Stimulated activated CD4-positive, alpha-beta T cell treated with anti-CD3 and anti-CD28 coated beads, Interleukin-1b, Interleukin-23, amount 100 ng/mL, for 4 hours (primary cell): ENCODE measurements around the gene ARID1B.

Experiments
- DNase-seq, 2 donors: peaks; one replicate each; pipeline ENCODE4 v3.0.0-alpha.2; 2020; ENCODE audit warnings: low read depth in 2 of 2

Gene ARID1B

GRCh38 chr6:157240960-157241311, 463.8 kb downstream of the ARID1B start:
- DNase-seq = no peak

DNA sequence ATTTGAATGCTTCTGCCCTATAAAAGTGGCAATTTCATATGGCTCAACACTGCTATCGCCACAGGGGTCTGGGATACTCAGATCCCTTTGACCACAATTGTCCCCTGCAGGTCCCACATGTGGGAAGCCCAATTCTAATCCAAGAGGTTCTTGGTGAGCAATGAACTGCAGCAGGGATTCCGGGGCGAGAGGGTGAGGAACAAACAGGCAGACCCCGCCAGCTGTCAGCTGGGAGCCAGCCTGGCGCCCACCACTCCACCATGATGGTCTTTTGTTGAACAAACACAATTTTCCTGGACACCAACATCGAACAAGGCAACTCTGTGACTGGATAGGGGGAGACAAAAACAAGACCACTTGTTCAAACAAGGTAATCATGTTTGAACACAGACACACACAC, 465.6 kb downstream of the ARID1B start:
- no peak for DNase-seq

- DNase-seq = no peak
Measured at GRCh38 chr6:157244175-157244574, 467.0 kb downstream of the ARID1B start.

DNA sequence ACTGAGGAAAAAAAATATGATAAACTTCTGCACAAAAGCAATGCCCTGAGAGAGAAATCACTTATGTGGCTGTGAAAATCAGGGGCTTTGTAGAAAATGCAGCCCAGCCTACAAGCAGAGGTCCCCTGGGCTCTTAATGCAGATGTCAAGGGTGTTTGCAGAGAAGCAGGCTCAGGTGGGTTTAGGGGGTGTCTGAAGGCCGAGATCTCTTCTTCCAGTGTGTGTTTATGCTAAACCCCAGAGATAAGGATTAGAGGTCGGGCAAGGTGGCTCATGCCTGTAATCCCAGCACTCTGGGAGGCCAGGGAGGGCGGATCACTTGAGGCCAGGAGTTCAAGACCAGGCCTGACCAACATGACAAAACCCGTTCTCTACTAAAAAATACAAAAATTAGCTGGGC, 467.6 kb downstream of the ARID1B start:
- DNase-seq = no peak

DNA sequence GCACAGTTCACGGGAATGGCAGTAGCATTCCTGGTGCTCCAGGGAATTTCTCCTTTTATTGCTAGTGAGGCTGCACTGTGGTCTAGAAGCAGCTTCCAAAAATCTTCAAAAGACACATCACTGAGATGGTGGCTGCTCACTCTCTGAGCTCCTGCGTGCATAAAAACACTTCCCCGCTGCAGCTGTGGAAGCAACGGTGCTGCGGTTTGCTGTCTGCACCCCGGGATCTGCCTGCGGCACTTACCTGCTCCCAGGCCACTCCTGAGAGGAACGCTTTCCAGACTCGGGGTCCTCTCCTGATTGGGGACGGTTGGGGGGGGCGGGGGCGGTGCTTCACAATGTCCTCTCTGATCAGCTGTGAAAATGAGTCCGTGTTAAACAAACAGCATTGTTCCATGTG, 468.3 kb downstream of the ARID1B start:
- no peak for DNase-seq

DNA sequence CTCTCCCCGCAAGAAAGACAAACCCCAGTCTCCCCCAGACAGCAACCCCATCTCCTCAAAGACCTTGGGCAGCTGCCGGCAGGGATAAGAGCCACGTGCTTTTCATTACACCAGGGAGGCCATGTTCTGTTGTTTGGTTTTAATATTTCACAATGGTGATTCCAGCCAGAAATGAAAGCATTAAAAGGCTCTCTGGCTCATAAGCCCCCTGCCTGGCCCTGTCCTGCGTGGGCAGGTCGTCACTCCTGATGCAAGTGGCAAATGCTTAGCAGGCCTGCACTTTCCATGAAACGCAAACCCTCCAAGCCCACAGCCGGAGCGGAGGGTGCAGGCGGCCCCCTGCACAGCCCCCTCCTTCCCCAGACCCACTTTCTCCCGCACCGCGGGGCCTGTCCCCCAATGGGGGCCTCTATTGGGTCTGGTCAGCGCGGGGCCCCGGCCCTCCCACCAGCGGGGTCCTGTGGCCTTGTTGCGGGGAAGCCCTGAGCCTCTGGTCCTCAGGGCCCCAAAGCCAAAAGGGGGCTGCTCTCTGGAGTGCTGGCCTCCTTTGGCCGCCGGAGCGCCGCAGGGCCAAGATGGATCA, 469.0 kb downstream of the ARID1B start:
- DNase-seq = no peak

DNA sequence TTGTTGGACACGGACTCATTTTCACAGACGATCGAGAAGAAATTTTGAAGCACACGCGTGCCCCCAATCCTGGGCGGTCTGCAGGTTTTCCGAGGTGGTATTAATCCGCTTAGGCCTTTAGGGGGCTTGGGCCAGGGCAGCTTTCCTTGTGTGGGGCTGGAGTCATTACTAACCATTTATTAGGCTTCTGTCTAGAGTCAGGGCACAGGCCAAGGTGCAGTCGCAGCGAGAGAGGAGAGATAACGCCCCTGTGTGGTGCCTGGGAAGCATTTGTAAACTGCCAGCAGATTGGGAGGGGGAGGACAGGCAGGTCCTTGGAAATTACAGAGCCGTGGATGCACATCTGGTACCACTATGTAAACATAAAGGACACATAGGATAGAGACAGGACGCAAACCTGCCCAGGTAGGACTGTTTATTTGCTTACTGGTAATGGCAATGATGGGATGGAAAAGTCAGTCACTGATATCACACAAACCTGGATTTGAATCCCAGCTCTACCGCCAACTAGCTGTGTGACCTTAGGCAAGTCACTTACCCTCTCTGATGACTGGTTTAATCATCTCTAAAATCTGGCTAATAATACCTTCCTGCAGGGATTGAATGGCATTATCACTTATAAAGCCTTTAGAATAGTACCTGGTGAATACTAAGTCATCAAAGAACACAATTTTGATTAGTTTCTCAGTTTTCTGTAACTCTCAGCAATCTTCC, 469.8 kb downstream of the ARID1B start:
- no peak for DNase-seq

DNA sequence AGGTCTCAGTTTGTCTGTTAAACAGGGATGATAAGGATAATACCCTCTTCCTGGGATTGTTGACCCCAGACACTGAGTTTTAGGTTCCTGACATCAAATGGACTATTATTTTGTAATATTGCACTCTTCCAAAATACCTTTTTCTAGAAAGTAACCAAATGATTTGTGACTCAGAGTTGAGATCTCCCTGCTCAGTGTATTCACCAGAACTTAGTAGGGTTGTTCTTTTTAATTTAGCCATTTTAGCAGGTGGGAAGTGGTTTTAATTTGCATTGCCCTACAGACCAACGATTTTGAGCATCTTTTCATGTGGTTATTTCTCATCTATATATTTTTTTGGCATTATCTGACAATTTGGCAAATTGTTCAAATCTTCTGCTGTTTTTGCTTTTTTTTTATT, 471.1 kb downstream of the ARID1B start:
- no peak for DNase-seq

DNA sequence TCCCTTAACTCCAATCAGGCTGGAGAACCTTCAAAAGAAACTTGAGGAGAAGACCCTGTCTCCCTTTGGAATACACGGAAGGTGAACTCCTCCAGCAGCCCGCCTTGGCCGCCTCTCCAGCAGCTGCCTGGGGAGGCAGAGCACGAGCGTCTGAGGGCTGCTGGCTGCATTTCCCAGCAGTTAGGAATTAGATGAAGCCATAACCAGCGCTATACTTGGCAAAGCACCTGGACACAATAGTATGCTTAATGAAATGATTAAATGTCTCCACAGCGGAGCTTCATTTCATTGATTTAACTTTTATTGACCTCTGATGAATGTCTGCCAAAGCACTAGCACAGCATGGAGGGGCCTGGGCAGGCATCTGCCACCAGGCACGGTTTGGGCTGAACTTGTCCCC, 472.6 kb downstream of the ARID1B start:
- DNase-seq = no peak

GRCh38 chr6:157251586-157252247, 474.5 kb downstream of the ARID1B start:
- no peak for DNase-seq

GRCh38 chr6:157253017-157253416, 475.8 kb downstream of the ARID1B start:
- no peak for DNase-seq

DNA sequence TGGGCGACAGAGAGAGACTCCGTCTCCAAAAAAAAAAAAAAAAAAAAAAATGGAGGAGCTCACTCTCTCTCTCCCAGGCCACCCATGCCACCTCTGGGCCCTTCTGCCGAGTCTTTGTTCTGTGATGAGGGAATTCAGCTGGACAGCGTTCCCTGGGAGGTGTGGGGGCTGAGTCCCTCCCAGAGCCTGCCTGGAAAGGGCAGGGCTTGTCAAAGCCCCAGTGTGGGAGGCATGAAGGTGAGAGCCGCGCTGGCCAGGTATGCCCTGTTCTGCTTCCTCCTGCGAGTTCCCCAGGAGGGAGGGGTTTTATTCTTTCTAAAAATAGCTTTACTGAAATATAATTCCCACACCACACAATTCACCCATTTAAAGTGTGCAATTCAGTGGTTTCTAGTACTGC, 476.5 kb downstream of the ARID1B start:
- no peak for DNase-seq

DNA sequence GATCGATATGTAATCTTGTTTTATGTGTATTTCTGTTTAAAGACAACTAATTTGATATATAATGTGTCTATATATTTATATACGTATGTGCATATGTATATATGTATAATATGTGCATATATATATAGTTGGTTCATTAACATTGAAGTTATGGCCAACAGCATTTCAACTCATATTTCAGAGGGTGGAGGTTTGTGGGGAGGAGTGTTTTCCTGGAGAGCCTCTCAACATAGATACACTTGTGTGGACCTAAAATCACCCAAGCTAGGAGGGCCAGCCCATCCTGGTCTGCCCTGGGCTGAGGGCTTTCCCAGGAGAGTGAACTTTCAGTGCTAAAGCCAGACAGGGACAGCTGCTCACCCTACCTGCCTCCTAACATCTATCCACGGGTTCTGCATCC, 477.4 kb downstream of the ARID1B start:
- DNase-seq = no peak

GRCh38 chr6:157255079-157255478, 477.9 kb downstream of the ARID1B start:
- DNase-seq = no peak

DNA sequence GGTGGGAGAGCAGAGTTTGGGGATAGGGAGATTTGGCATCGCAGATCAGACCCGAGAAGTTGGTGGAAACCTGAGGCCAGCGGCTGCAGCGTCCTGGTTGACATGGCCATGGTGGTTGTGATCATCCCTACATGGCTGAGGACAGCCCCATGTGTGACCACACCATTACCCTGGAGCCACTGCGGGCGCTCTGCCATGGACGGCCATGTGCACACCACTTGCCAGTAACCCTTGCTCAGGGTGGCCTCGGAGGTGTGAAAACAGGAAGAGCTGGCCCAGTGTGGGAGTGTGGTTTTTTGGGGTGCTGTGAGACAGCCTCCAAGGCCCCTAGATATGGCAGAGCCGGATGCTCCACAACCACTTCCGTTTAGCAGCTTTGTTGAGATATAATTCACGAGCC, 481.7 kb downstream of the ARID1B start:
- DNase-seq = no peak

DNA sequence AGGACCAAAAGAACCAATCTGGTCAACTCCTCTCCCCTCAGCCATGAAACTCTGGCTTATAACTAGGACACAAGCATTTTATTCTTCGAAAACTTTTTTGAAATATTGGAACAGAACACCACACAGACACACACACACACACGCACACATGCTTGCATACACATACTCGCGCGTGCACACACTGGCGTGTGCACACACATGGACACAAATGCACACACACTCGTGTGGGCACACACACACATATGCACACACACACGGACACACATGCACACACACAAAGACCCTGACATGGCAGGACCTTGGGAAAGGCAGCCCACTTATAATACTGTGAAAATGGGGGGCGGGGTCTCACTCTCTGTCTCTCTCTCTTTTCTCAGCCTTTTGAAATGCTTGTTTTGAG, 482.3 kb downstream of the ARID1B start:
- DNase-seq = no peak
